ENCODE results near the gene LHX2. TPM values are rescaled to one million over a fixed set of nuclear protein-coding genes. Genes with fewer than 3 reads are reported as not detected.

The LHX2 gene
- total and polyA plus RNA-seq, 12 donors: 0.06 to 0.37 (median 0.24) TPM; not detected in 9

GRCh38 chr9:124013309-124014210 lies 2.0 kb downstream of the LHX2 start:
- H3K9me3 ChIP-seq (replicated peaks in 1 of 3): no peaks in the 10 kb centered on the region
- peaks cover 21 to 39% of the 10 kb centered on the region in 2 donors for H3K4me1 ChIP-seq (replicated peaks in 1 of 2)
- H3K27me3 ChIP-seq: peaks cover 98% of the 10 kb centered on the region
- no peaks in the 10 kb centered on the region for H3K36me3 ChIP-seq (replicated peaks in 1 of 2)
- intact Hi-C loops (cut with DNase I): no loop called here
- TF ChIP-seq POLR2A (IDR thresholded peaks at IDR 0.05): no peak
- TF ChIP-seq CTCF (IDR thresholded peaks at IDR 0.05): no peak
- H3K4me3 ChIP-seq: no peak overlapping the region
- no peak for DNase-seq
- WGBS, 4 donors: 17 to 30% (median 24%) methylated on average over 12 to 40 of the region's 40 CpGs
- H3K27ac ChIP-seq: no peak overlapping the region

GRCh38 chr9:124014211-124014955 lies 2.8 kb downstream of the LHX2 start:
- H3K36me3 ChIP-seq (replicated peaks in 1 of 2): no peaks in the 10 kb centered on the region
- no peak overlapping the region for H3K27ac ChIP-seq
- no peak for DNase-seq
- peaks cover 98% of the 10 kb centered on the region for H3K27me3 ChIP-seq
- intact Hi-C loops (cut with DNase I): no loop called here
- H3K4me3 ChIP-seq: no peak overlapping the region
- no peak for TF ChIP-seq CTCF (IDR thresholded peaks at IDR 0.05)
- TF ChIP-seq POLR2A (IDR thresholded peaks at IDR 0.05): no peak
- H3K4me1 ChIP-seq (replicated peaks in 1 of 2): peaks cover 23 to 37% of the 10 kb centered on the region in 2 donors
- 22 to 39% (median 33%) methylated on average over 8 of the region's 8 CpGs for WGBS, 4 donors
- no peaks in the 10 kb centered on the region for H3K9me3 ChIP-seq (replicated peaks in 1 of 3)

GRCh38 chr9:124014956-124015660 lies 3.5 kb downstream of the LHX2 start:
- DNase-seq: no peak
- peaks cover 98% of the 10 kb centered on the region for H3K27me3 ChIP-seq
- no peak for TF ChIP-seq POLR2A (IDR thresholded peaks at IDR 0.05)
- no peak for TF ChIP-seq CTCF (IDR thresholded peaks at IDR 0.05)
- H3K4me3 ChIP-seq: no peak overlapping the region
- intact Hi-C loops (cut with DNase I): no loop called here
- no peaks in the 10 kb centered on the region for H3K36me3 ChIP-seq (replicated peaks in 1 of 2)
- no peak overlapping the region for H3K27ac ChIP-seq
- peaks cover 23 to 37% of the 10 kb centered on the region in 2 donors for H3K4me1 ChIP-seq (replicated peaks in 1 of 2)
- no peaks in the 10 kb centered on the region for H3K9me3 ChIP-seq (replicated peaks in 1 of 3)
- WGBS, 4 donors: 10 to 31% (median 15%) methylated on average over 16 to 57 of the region's 57 CpGs

- 19 to 24% (median 22%) methylated on average over 10 to 26 of the region's 26 CpGs for WGBS, 4 donors
- intact Hi-C loops (cut with DNase I): no loop called here
- TF ChIP-seq POLR2A (IDR thresholded peaks at IDR 0.05) (no peak), CTCF (IDR thresholded peaks at IDR 0.05) (no peak)
- Histone ChIP-seq H3K27me3 (peaks cover 98% of the 10 kb centered on the region), H3K4me1 (replicated peaks in 1 of 2) (peaks cover 23 to 35% of the 10 kb centered on the region in 2 donors), H3K36me3 (replicated peaks in 1 of 2) (no peaks in the 10 kb centered on the region), H3K27ac (no peak overlapping the region), H3K4me3 (no peak overlapping the region), H3K9me3 (replicated peaks in 1 of 3) (no peaks in the 10 kb centered on the region)
- DNase-seq: no peak
Observed at GRCh38 chr9:124015661-124016131, 4.1 kb downstream of the LHX2 start.

All from adrenal gland (tissue), 12 donors.